Activated CD4-positive, alpha-beta T cell treated with anti-CD3 and anti-CD28 coated beads for 24 hours (primary cell): ENCODE measurements around the gene FGFRL1.
A peak's percentile ranks its signal among the peaks of the same experiment; 100 is the strongest.
"Not testable (repeated sequence)": the region's sequence is repeated elsewhere in the genome, so short reads cannot be mapped to it uniquely, and the experiment has no call there.

Source experiments
- DNase-seq, 2 donors: peaks; one replicate each; pipeline ENCODE4 v3.0.0-alpha.2; 2020; ENCODE audit warnings: low read depth in 2 of 2

FGFRL1 gene

DNA sequence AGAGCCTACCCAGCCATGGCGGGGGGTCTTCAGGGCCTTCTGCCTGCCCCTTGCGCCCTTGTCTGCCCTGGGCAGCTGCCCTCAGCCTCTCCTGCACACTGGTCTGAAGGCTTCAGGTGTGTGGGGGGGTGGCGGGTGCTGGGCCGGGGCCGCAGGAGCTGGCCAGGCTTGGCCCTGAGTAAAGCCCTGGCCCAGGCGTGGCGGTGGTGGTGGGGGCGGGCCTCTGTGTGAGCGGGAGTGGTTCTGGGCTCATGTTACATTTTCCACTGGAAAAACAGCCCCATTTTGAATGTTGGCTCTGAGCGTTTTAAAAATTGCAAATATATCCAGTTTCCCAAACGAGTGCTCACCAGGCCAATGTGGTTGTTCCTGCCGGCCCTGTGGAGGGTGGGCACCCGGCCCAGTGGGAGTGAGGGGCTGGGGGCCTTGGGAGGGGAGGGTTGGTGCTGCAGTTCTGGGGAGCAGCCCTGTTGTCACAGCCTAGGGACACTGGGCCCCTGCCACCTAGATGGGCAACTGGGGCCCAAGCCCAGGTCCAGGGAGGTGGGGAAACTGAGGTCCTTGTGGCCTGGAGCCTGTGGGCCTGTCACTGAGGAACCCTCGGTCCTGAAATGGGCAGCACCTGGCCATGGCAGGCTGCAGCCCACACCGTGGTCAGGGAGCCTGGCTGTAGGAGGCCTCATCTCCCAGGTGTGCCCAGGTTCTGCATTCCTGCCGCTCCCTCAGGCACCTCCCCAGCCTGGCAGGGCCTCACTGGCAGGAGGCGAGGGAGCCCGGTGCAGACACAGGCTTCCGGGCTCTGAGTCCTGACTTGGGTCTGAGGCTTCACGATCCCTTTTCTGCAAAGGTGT is 28.3 kb downstream of the FGFRL1 start:
- no peak for DNase-seq

DNA sequence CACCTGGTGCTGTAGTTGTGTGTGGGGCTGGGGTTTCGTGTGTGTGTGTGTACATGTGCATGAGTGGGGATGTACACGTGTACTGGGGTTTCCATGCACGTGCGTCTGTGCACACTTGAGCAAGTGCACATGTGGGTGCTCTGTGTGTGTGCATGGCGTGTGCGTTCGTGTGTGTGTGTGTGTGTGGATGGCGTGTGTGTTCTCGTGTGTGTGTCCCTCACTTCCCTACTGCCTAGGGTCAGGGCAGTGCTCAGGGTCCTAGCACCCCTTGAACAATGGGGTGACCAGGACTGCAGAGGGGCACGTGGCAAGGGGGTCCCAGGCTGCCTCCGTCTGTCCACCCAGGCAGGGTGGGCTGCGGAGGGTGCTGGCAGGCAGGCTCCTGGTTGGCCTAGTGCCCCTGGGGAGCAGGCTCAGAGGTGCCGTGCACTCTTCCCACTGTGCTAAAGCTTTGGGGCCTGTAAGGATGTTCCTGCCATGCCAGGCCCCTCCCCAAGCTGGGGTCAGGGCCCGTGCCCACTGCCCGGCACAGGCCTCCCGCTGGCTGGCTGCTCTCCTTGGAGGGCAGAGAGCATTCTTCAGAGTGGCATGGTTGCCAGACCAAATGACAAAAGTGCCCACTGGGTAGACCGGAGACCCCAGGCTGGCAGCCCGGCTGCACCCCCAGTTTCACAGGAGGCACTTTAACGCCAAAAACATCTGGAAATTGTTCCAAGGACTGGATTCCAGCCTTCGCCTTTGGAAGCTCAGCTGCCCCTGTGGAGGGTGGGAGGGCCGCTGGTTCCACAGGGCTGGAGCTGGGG is 29.1 kb downstream of the FGFRL1 start:
- DNase-seq, result no peak

DNA sequence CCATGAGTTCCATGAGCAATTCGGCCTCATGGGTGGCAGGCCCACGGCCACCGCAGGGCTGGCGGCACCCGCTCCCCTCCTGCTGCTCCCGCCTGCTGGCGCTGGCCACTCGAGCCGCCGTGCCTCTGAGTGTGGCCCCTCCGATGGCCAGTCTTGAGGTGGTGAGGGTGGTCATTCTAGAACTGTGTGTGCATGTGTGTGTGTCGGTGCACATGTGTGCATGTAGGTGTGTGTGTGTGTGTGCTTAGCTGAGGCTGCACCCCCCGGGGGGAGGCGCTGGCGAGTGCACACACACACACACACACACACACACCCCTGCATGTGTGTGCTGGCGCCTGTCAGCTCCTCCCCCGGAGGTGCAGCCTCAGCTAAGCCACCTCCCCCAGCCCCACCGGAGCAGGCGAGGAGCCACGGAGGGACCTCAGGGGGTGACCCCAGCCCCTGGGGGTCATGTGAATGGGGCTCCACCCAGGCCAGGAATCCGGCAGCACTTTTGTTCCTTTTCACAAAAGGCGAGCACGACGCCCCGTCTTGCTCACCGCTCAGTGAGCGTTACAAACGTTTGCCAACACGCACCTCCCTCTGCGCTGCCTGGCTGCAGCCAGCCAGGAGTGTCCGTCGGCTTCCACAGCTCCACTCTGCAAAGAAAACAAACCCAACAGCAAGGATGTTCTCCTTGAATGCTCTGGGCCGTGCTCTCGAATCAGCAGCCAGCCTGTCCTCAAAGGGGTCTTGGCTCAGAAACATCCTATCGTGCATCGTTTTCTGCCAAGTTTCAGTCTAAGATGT is 29.9 kb downstream of the FGFRL1 start:
- no peak for DNase-seq

DNA sequence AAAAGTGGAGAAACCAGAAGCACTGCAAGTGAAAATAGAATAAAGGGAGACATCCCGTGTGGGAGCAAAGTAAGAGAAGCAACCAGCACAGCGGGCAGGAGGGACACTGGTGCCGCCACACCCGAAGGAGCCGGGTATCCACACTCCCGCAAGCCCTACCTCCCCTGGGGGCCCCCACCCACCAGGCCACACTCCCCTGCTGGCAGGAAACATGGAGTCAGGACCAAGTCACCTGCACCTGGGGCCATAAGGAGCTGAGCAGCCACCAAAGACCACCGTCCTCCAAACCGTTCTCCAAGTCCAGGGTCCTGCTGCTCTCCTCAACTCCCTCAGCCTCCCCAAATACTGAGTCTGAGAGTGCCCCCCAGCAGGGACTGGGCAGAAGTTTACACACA is 30.5 kb downstream of the FGFRL1 start:
- no peak for DNase-seq

DNA sequence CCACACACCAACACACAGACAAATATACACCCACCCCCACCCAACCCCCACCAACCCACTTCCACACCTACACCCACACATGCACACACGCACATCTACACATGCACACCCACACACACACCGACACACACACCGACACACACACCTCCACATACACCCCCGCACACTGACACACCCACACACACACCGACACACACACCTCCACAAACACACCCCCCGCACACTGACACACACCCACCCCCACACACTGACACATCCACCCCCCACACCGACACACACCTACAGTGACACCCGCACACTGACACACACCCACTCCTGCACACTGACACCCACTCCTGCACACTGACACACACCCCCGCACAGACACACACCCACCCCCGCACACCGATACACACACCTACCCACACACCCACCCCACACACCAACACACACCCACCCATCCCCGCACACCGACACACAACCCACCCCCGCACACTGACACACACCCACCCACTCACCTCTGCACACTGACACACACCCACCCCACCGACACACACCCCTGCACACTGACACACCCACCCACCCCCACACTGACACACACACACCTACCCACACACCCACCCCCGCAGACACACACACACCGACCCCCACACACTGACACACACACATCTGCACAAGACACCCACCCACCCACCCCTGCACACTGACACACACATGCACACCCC is 31.1 kb downstream of the FGFRL1 start:
- no peak for DNase-seq

DNA sequence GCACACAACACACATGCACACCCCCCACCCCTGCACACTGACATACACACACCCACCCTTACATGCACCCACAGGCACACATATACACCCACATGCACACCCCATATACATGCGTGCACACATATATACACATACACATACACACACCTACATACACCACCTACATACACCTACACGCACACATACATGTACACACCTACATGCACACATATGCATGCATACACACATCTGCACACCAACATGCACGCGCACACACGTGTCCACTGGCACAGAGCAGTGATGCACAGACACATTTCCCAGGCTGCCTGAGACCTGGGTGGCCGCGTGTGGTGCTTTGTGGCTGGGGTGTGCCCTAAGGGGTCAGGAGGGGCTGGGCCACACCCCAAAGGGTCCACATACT is 31.7 kb downstream of the FGFRL1 start:
- no peak for DNase-seq

DNA sequence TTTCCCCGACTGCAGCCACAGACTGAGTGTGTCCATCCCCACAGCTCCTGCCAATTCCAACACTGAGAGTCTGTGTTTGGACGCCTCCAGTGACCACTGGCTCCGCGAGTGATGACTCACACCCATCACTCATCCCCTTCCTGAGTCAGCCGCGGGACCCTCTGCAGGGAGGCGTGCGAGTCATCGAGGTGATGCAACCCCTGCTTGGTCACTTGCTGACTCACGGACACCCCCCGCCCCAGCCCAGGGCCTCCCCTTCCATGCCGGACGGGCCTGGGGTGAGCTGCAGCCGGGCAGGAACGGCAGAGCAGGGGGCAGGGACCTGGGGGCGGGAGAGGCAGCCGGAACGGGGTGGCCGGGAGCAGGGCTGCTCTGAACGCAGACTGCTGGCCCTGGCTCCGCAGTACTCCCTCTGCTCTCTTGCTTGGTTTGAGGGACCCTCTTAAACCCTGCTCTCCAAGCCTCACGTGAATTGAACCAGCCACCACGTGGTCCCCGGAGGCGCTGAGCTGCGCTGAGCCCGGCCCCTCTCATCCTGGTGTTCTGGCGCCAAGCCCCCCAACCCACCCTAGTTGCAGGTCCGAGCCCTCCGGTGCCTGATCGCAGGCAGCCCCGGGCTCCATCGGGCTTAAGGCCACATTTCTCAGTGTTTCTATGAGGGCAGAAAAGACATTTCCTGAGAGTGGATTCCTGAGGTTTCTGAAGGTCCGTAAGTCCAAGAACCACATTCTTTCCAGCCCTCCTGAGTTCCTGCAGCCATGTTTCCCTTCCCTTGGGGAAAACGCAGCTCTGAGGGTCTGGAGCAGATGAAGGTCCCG is 32.4 kb downstream of the FGFRL1 start:
- no peak for DNase-seq

DNA sequence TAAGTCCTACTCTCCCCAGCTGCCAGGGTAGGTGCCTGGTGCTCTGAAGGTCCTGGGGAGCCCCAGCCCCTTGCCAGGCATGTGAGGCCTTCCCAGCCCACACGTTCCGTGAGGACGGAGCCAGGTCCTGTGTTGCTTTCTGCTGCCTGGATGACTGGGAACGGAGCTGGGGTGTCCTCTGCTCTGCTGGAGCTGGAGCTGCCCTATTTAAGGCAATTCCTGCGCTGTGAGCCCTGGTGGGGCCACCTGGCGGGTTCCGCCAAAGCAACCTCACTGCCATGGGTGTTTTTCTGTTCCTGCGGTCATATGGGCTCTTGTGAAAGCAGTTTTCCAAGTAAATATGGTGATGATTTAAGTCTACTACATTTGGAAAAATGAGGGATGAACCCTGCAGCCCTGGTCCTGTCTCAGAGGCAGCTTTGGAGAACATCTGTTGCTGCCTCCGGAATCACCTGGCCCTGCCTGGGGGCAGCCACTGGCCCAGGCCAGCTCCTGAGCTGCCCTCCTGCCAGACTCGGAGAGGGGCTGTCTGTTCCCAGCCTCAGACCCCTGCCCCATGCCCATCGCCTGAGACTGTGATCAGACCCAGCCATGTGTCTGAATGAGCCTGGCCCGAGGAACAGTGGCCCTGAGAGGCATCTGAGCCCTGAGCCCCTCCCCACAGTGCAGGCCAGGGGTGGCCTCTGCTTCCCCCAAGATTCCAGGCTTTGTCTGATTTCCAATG is 33.2 kb downstream of the FGFRL1 start:
- no peak for DNase-seq

DNA sequence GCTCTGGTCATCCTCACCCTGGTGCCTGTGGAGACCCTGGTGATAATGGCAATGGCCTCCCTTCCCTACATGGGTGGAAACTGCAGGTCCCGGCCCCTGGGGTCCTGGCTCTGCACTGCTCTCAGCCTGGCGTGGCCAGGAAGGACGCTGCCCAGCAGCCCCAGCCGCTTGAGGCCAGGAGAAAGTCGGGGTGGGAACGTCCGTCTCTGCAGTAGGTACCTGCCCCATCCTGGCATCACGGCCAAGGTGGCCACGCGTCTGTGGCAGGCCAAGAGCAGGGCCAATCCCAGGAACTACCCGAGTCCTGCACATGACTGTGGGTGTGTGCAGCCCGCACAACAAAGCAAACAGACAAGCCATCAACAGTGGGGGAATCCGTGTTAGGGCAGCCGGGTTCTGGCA is 33.8 kb downstream of the FGFRL1 start:
- DNase-seq, result no peak

DNA sequence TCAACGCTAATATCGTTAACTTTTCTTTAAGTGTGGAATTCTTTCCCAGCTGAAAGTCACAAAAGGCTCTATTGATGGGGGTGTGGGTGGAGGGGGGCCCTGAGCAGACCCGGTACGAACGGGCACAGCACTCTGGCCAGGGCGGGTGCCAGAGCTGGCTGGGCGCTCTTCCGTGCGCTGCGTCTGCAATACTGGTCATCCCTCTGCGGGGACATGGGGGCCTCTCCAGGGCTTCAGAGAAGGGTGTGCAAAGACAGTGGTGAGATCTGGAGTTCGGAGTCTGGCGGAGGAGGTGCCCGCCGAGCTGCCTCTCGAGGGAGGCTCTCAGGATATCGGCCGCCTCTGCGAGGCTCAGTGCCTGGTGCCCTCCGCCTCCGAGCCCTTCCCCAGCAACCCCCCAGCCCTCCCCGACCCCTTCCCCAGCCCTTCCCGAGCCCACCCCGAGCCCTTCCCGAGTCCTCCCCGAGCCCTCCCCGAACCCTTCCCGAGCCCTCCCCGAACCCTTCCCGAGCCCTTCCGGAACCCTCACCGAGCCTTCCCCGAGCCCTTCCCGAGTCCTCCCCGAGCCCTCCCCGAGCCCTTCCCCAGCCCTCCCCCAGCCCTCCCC is 34.3 kb downstream of the FGFRL1 start:
- no peak for DNase-seq

DNA sequence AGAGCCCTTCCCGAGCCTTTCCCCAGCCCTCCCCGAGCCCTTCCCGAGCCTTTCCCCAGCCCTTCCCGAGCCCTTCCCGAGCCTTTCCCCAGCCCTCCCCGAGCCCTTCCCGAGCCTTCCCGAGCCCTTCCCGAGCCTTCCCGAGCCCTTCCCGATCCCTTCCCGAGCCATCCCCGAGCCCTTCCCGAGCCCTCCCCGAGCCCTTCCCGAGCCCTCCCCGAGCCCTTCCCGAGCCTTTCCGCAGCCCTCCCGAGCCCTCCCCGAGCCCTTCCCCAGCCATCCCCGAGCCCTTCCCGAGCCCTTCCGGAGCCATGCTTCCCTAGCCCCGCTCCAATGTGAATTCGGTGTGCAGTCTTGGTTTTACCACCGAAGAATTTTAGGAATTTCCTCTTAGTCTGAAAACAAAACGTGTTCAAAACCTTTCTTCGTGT is 35.2 kb downstream of the FGFRL1 start:
- DNase-seq, result not testable (repeated sequence)

DNA sequence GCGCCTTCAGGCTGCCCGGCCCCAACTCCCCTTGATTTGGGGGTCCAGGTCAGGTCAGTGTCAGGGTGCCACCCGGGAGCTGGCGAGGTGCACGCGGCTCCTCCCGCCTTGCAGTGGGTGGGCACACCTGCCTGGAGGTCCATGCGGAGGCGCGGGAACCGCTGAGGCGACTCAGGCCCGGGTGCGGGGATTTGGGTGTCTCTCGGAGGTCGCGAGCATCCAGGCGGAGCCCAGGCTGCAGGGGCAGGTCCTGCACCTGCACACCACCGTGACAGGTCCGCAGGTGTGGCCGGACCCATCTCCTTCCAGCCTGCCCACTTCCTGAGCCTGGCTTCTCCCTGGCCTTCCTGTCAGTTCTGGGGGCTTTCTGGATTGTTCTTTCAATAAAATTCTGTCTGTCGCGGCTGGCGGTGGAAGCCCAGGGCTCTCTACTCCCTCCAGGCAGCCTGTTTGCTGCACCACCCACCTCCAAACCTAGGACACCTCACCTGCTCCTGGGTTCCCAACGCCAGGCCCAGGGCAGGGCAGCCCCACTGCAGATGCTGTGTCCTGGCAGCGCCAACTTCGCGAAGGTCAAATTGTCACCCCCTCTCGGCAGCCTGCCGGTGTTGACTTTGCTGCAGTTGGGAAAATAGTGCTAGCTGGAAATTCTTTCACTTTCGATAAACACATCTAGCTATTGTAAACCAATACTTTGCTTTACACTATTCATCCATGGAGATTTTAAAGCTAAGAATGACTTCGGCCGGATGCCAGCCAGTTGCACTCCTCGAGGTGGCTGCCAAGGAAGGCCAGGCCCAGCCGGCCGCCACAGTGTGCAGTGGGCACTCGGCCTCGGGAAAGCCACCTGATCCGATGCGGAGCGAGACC is 35.9 kb downstream of the FGFRL1 start:
- DNase-seq, result no peak

DNA sequence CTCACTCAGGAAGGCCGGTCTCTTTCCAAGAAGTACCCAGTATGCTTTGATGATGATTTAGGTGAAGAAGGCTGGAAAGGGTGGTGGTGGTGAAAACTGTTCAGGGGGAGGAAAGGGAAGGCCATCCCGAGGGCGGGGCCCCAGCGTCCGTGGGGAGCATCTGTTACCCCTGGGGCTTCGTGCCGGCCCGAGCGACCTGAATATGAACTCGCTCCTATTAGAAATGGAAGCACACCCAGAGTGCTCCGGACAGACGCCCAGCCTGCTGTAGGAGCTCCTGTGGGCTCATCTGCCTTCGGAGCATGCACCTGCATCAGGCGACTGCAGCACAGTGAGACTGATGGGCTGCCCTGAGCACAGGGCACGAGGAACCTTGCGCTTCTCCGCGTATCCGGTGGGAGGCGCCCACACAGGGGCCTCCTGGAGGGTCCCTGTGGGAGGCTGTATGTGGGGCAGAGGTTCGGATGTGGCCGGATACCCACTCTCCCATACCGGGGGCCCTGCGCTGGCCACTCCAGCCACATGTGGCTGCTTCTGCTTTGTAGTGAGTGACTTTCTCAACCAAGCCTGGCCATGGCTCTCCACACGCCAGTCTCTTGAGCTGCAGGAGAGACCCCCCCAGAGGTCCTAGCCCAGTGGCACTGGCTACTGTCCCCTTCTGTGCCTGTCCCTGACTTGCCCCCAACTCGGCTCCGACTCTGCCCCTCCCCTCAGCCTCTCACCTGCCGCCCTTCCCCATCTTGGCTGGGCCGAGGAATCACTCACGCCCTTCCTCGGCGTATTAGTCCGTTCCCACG is 36.7 kb downstream of the FGFRL1 start:
- no peak for DNase-seq

DNA sequence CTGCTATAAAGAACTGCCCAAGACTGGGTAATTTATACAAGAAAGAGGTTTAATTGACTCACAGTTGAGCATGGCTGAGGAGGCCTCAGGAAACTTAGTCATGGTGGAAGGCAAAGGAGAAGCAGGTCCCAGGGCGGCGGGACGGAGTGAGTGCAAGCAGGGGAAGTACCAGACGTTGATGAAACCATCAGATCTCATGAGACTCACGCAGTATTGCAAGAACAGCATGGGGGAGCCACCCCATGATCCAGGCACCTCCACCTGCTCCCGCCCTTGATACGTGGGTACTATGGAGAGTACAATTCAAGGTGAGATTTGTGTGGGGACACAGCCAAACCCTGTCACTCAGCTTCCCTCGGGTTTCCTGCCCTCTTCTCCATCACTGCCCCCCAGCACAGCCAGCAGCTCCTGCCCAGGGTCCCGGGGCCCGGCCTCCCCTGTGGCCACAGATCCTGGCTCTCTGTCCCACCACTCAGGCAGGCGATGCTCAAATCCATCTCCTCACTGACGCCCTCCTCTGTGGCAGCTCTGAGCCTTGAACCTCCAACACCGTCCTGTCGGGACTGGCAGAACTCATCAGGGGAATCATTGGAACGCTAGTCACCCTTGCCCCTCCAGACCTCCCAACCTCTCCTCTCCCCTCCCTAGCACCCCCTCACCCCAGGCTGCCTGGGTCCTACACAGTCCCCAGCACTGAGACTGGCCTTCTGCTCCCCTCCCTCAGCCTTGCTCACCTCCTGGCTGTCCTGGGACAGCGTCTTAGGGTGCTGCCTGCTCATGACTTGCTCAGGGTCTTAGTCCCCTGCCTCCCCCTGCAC is 37.6 kb downstream of the FGFRL1 start:
- DNase-seq, result peak in 1 of 2 donors; percentile 26

DNA sequence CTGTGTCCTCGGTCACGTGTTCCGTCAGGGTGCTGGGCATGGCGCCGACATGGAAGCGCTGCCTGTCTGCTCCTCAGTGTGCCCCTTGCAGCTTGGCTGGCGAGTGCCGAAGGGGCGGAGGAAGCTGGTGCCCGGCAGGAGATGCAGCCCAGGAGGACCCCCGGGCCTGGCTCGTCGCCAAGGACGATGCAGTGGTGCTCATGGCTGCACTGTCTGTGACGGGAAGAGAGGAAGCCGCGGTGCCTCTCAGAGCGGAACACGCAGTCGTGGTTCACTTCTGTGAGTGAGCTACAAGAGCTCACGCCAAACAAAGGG is 38.1 kb downstream of the FGFRL1 start:
- no peak for DNase-seq

DNA sequence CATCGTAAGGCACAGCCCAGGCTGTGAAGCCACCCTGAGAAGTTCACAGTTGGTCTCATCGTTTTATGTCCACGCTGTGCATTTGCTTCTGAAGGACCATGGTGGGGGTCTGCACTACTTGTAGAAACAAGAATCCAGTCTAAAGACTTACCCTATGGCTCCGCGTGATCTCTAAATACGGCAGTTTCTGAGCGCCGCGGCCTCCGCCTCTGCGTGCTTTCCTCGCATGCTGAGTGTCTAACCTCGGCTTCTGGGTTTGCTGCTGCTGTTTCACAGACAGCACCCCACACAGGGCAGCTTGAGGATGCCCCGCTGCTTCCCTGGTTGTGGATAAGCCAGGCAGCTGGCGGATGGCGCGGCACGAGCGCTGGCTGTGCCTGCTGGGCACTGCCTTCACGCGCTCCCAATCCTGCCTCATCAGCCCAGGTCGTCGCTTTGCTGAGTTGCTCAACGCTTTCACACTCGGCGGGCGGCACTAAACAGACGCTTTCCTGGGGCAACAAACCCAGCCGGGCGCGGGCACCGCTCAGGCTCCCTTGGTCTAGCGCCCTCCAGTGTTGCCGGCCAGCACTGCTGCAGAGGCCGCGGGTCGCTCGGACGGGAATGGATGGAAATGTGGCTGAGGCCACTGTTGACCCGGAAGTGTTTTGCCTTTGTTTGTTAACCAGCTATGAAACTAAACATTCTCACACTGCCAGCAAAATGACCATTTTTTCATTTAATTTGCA is 39.2 kb downstream of the FGFRL1 start:
- DNase-seq, result no peak
